ENCODE data around the gene CD99L2.
A peak's percentile ranks its signal among the peaks of the same experiment; 100 is the strongest.
"Not testable (repeated sequence)": the region's sequence is repeated elsewhere in the genome, so short reads cannot be mapped to it uniquely, and the experiment has no call there.

The CD99L2 gene

GRCh38 chrX:150849486-150849885, 49.0 kb downstream of the CD99L2 start:
- no peak for DNase-seq

GRCh38 chrX:150848914-150849365, 49.5 kb downstream of the CD99L2 start:
- DNase-seq = peak; percentile 90

GRCh38 chrX:150847088-150847487, 51.4 kb downstream of the CD99L2 start:
- DNase-seq = no peak

- no peak for DNase-seq
These were observed 52.3 kb downstream of the CD99L2 start for GRCh38 chrX:150846130-150846529.

GRCh38 chrX:150845091-150845490, 53.4 kb downstream of the CD99L2 start:
- DNase-seq = no peak

- DNase-seq = no peak
These were observed 54.5 kb downstream of the CD99L2 start for GRCh38 chrX:150844016-150844415.

- peak; percentile 95 for DNase-seq
These were observed 56.2 kb downstream of the CD99L2 start for GRCh38 chrX:150842198-150842685.

GRCh38 chrX:150841456-150842197, 56.8 kb downstream of the CD99L2 start:
- DNase-seq = no peak

GRCh38 chrX:150837845-150838244, 60.6 kb downstream of the CD99L2 start:
- DNase-seq = no peak

- DNase-seq = no peak
These were observed 63.8 kb downstream of the CD99L2 start for GRCh38 chrX:150834695-150835094.

GRCh38 chrX:150833454-150834056, 64.9 kb downstream of the CD99L2 start:
- DNase-seq = no peak

GRCh38 chrX:150831863-150832262, 66.6 kb downstream of the CD99L2 start:
- peak; percentile 25 for DNase-seq

GRCh38 chrX:150828785-150829184, 69.7 kb downstream of the CD99L2 start:
- DNase-seq = no peak

GRCh38 chrX:150824352-150824751, 74.1 kb downstream of the CD99L2 start:
- DNase-seq = not testable (repeated sequence)

GRCh38 chrX:150823826-150824225, 74.6 kb downstream of the CD99L2 start:
- DNase-seq = not testable (repeated sequence)

GRCh38 chrX:150821971-150822370, 76.5 kb downstream of the CD99L2 start:
- DNase-seq = no peak

- DNase-seq = no peak
These were observed 84.5 kb downstream of the CD99L2 start for GRCh38 chrX:150813922-150814321.

GRCh38 chrX:150806827-150807226, 91.6 kb downstream of the CD99L2 start:
- no peak for DNase-seq

- DNase-seq = no peak
These were observed 92.7 kb downstream of the CD99L2 start for GRCh38 chrX:150805736-150806135.

GRCh38 chrX:150792949-150793527, 105.4 kb downstream of the CD99L2 start:
- no peak for DNase-seq

GRCh38 chrX:150790021-150790420, 108.4 kb downstream of the CD99L2 start:
- DNase-seq = no peak

- no peak for DNase-seq
These were observed 116.8 kb downstream of the CD99L2 start for GRCh38 chrX:150781677-150782076.

GRCh38 chrX:150779385-150779784, 119.1 kb downstream of the CD99L2 start:
- DNase-seq = no peak
